GM12878 (cell line): ENCODE measurements around the gene MUC21. TPM values are rescaled to one million over a fixed set of nuclear protein-coding genes. Genes with fewer than 3 reads are reported as not detected.

Source experiments
- ATAC-seq: fragments of 200-7000 bp; cut with Tn5 transposase; 3 replicates; pipeline ENCODE4 v1.9.1; 2020; ENCODE audit warnings: mild to moderate bottlenecking, moderate library complexity
- BruUV-seq: library from RNA; stranded (reverse); fragments of 400-500 nt; replicated peaks from 2 replicates; lab custom pipeline; 2021; lab: Mats Ljungman, UMichigan
- CTCF ChIA-PET: fragments of 300-600 bp; sonication (Branson Sonifier 250); formaldehyde crosslinking; extraction: SDS; loops from one replicate; lab custom pipeline; 2021; ENCODE audit warnings: inconsistent platforms; lab: Yijun Ruan, JAX
- POLR2A ChIA-PET: fragments of 350-600 bp; formaldehyde crosslinking; extraction: SDS; loops from one replicate; lab custom pipeline; 2021; ENCODE audit warnings: inconsistent platforms; lab: Charles Lee
- RAD21 ChIA-PET: fragments of 300-600 bp; sonication (Branson Sonifier 250); formaldehyde crosslinking; loops from one replicate; lab custom pipeline; 2023; ENCODE audit warnings: antibody characterized with exemption; ENCODE audit not compliant: unreplicated experiment; lab: Charles Lee
- SMC1A ChIA-PET: fragments of 300-600 bp; sonication (Branson Sonifier 250); formaldehyde crosslinking; loops from one replicate; lab custom pipeline; 2023; ENCODE audit not compliant: unreplicated experiment, uncharacterized antibody; lab: Charles Lee
- DNase-seq: peaks from one replicate; pipeline ENCODE4 v3.0.0-alpha.2; 2011; ENCODE audit warnings: low read depth, low spot score
- FAIRE-seq: peaks from 3 replicates; lab custom pipeline; 2011; peaks lifted over from hg19 to GRCh38; lab: Jason Lieb, UNC
- H2AFZ ChIP-seq: 2 replicates; pipeline ENCODE4 v1.6.0; 2011; ENCODE audit warnings: low read depth, low read length, control low read depth; ENCODE audit not compliant: control insufficient read depth
- H3K27ac ChIP-seq: 2 replicates; pipeline ENCODE4 v1.5.1; 2011; ENCODE audit warnings: control low read depth; ENCODE audit not compliant: control insufficient read depth, insufficient read depth
- H3K27me3 ChIP-seq, 2 experiments: replicated peaks in 1 of 2; 2 replicates each; pipeline versions ENCODE4 v1.6.0 to v1.6.1; 2011; ENCODE audit warnings: low read length in 1 of 2; ENCODE audit not compliant: control insufficient read depth in 2 of 2, insufficient read depth in 2 of 2
- H3K36me3 ChIP-seq, 2 experiments: 2 replicates each; pipeline ENCODE4 v1.5.1; 2011; ENCODE audit warnings: low read length in 1 of 2; ENCODE audit not compliant: control insufficient read depth in 2 of 2, insufficient read depth in 2 of 2
- H3K4me1 ChIP-seq: 2 replicates; pipeline ENCODE4 v1.6.1; 2011; ENCODE audit warnings: mild to moderate bottlenecking, low read length, moderate library complexity, mixed read lengths; ENCODE audit not compliant: control insufficient read depth, insufficient read depth
- H3K4me2 ChIP-seq: 2 replicates; pipeline ENCODE4 v1.6.0; 2011; ENCODE audit warnings: control low read depth; ENCODE audit not compliant: control insufficient read depth, insufficient read depth
- H3K4me3 ChIP-seq: fragments of 200-600 bp; sonication (generic); 2 replicates; pipeline ENCODE4 v1.5.1; 2016
- H3K79me2 ChIP-seq: 2 replicates; pipeline ENCODE4 v1.6.0; 2011; ENCODE audit warnings: low read length; ENCODE audit not compliant: control insufficient read depth, insufficient read depth
- H3K9ac ChIP-seq: 2 replicates; pipeline ENCODE4 v1.8.0; 2011; ENCODE audit warnings: low read length, control low read depth, mixed read lengths; ENCODE audit not compliant: control insufficient read depth, insufficient read depth
- H3K9me3 ChIP-seq: replicated peaks from 3 replicates; pipeline ENCODE4 v1.5.1; 2011; ENCODE audit warnings: mild to moderate bottlenecking, low read length; ENCODE audit not compliant: control insufficient read depth, insufficient read depth
- H4K20me1 ChIP-seq: 2 replicates; pipeline ENCODE4 v1.6.0; 2011; ENCODE audit not compliant: control insufficient read depth, insufficient read depth
- CUX1 ChIP-seq: IDR thresholded peaks from 2 replicates; pipeline ENCODE4 v1.6.1; 2012; ENCODE audit warnings: improper control_type of control experiment, low read depth, low read length; ENCODE audit not compliant: insufficient replicate concordance
- IKZF2 ChIP-seq, 2 experiments: fragments of 450-650 bp; IDR thresholded peaks; 2 replicates each; pipeline ENCODE4 v1.6.1; 2017; ENCODE audit warnings: mild to moderate bottlenecking in 2 of 2, moderate library complexity in 2 of 2
- KDM1A ChIP-seq: fragments of 200-600 bp; sonication (generic); IDR thresholded peaks from 2 replicates; pipeline ENCODE4 v1.6.1; 2016; ENCODE audit warnings: borderline replicate concordance
- MEF2A ChIP-seq: IDR thresholded peaks from 2 replicates; pipeline ENCODE4 v1.6.1; 2011; ENCODE audit warnings: low read depth, mild to moderate bottlenecking, low read length, moderate library complexity; ENCODE audit not compliant: insufficient read depth
- RUNX3 ChIP-seq: IDR thresholded peaks from 2 replicates; pipeline ENCODE4 v1.6.1; 2012; ENCODE audit warnings: low read length, inconsistent platforms
- SPI1 ChIP-seq: IDR thresholded peaks from 2 replicates; pipeline ENCODE4 v1.6.1; 2011; ENCODE audit warnings: low read depth, mild to moderate bottlenecking, low read length, moderate library complexity, borderline replicate concordance; ENCODE audit not compliant: insufficient read depth
- WGBS: methylation state at CpG from one replicate; pipeline ENCODE4 v1.1.6; 2016; ENCODE audit warnings: low lambda C conversion rate; ENCODE audit not compliant: insufficient replicate concordance, insufficient coverage; ENCODE audit errors: missing lambda C conversion rate; 5-methylcytosine and 5-hydroxymethylcytosine counted together
- in situ Hi-C: fragments of 300-500 bp; cut with MboI; formaldehyde crosslinking; loops from 9 replicates; pipeline ENCODE4 v1.14.3; 2018; ENCODE audit warnings: mixed read lengths
- intact Hi-C: fragments of 100-400 bp; cut with micrococcal nuclease; formaldehyde crosslinking; loops from one replicate; pipeline ENCODE4 v1.14.2; 2022; ENCODE audit not compliant: unreplicated experiment
- polyA plus RNA-seq, 11 experiments: library from polyadenylated mRNA; depleted of rRNA in 4 of 11; unstranded in 6 of 11; stranded (reverse) in 5 of 11; fragments of >200 nt; fragmentation: Nextera tagmentation in 4 of 11; fragmentation: Illumina TruSeq in 1 of 11; extraction: Ambion mirVana in 4 of 11; extraction: Trizol in 1 of 11; gene quantifications; 1 replicate in 1 of 11; 2 replicates in 10 of 11; pipeline versions ENCODE4 v1.2.1 to v1.2.3, GENCODE V29; 2011 to 2016; ENCODE audit warnings: inconsistent platforms in 2 of 11, missing spikeins in 2 of 11, low read depth in 1 of 11
- total RNA-seq, 4 experiments: library from RNA; depleted of rRNA in 3 of 4; stranded (reverse); fragments of >200 nt in 3 of 4; fragmentation: Illumina TruSeq in 1 of 4; extraction: Trizol in 1 of 4; gene quantifications; 2 replicates each; pipeline versions ENCODE4 v1.2.1 to v1.2.3, GENCODE V29; 2013 to 2021
- TF ChIP-seq, protein P1 (sequence below): IDR thresholded peaks from 2 replicates; pipeline ENCODE4 v1.6.1; 2011; ENCODE audit warnings: borderline replicate concordance, low read depth, mild to moderate bottlenecking, moderate library complexity, low read length; ENCODE audit not compliant: insufficient read depth, poor library complexity, severe bottlenecking

MUC21 gene
- total and polyA plus RNA-seq, 10 of the 15 experiments (the other 5 are each of a cell fraction or from before 2014, with no cell fraction given), result 0.02 TPM; not detected in 9

DNA sequence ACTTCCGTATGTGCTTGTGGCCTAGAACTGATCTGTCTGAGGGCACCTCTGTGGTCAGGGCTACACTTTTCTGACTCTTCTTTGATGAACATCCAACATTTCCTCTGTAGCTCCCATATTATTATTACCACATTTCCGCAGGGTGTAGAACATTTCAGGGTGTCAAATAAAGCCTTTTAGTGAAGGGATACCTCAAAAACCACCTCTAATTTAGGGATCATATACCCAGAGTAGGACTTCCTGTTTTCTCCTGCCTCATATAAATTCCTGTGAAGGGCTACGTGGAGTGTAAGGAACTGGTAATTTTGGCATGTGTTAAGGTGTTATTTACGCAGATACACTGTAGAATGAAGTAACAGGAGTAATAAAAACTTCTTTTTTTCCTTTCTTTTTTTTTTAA lies 21.3 kb downstream of the MUC21 start:
- H3K9me3 ChIP-seq, result no peaks in the 10 kb centered on the region; the same call in 2 of the 3 replicates
- no peaks in the 10 kb centered on the region for H3K36me3 ChIP-seq
- H3K27me3 ChIP-seq, result peaks cover 0 to 2% of the 10 kb centered on the region in 2 experiments; a peak in 1 of 4 replicates
- SMC1A ChIA-PET, result no interaction called here
- POLR2A ChIA-PET, result interaction anchor here (0.8 to 1.0 kb wide), 2 partner anchors 10 to 47 kb away, joined by 3 read pairs; no protein-coding TSS in a partner anchor
- RAD21 ChIA-PET, result interaction anchor here (0.6 to 1.5 kb wide), 2 partner anchors 16 to 20 kb away, joined by 3 read pairs; no protein-coding TSS in a partner anchor
- ATAC-seq, result peak; percentile 15; the same call in 1 of the 3 replicates
- H3K4me3 ChIP-seq, result no peak overlapping the region
- H3K4me2 ChIP-seq, result peak overlapping the region; percentile 15
- no peak for FAIRE-seq
- H4K20me1 ChIP-seq, result no peaks in the 10 kb centered on the region
- no peak for DNase-seq
- peak overlapping the region; percentile 68 for H2AFZ ChIP-seq
- intact Hi-C loops, result no loop called here
- H3K4me1 ChIP-seq, result peaks cover 16% of the 10 kb centered on the region
- BruUV-seq, result no TSS peak
- in situ Hi-C loops, result no loop called here
- no peak overlapping the region for H3K27ac ChIP-seq
- H3K9ac ChIP-seq, result no peak overlapping the region
- H3K79me2 ChIP-seq, result no peaks in the 10 kb centered on the region
- 25% methylated on average over 4 of the region's 4 CpGs for WGBS
- CTCF ChIA-PET, result interaction anchor here (0.6 to 1.9 kb wide), 3 partner anchors 81 to 131 kb away, joined by 3 to 5 read pairs (median 4); no protein-coding TSS in a partner anchor
- TF ChIP-seq RUNX3, result peak; percentile 19; the same call in 1 of the 2 replicates
- TF ChIP-seq SPI1, result peak; percentile 53; the same call in 1 of the 2 replicates
- TF ChIP-seq KDM1A, result no peak

DNA sequence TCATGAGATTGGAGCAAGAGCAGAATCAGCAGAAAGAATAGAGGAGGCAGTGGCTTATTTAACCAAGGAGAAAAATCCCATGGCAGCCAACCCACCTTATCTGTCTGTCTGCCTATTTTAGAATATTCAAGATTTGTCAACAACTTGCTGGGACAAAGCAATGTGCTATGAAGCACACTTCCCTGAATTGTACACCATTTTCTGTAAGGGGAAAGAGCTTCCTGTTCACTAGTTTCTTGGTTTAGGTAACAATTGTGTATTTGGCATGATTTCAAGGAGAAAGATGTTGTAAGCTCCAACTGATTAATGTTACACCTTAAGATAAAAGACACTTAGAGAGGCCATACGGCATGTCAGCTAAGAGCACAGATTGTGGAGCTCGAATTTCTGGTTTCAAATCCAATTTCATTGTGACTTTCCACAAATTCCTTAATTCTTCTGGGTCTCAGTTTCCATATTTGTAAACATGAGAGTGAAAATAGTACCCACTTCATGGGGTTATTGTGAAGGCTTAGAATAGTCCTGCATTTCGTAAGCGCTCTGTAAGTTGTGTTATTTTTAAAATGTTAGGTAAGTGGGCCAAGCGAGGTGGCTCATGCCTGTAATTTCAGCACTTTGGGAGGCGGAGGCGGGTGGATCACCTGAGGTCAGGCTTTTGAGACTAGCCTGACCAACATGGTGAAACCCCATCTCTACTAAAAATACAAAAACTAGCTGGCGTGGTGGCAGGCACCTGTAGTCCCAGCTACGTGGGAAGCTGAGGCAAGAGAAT lies 21.9 kb downstream of the MUC21 start:
- intact Hi-C loops, result no loop called here
- SMC1A ChIA-PET, result no interaction called here
- H3K79me2 ChIP-seq, result no peaks in the 10 kb centered on the region
- no peaks in the 10 kb centered on the region; the same call in 2 of the 3 replicates for H3K9me3 ChIP-seq
- H3K9ac ChIP-seq, result no peak overlapping the region
- peak overlapping the region; percentile 11; the same call in 1 of the 2 replicates for H2AFZ ChIP-seq
- RAD21 ChIA-PET, result interaction anchor here (0.6 kb wide), 1 partner anchor 19 kb away, joined by 3 read pairs; no protein-coding TSS in a partner anchor
- in situ Hi-C loops, result no loop called here
- H3K36me3 ChIP-seq, result no peaks in the 10 kb centered on the region
- ATAC-seq, result peak; percentile 60
- CTCF ChIA-PET, result interaction anchor here (0.6 to 1.9 kb wide), 3 partner anchors 10 to 131 kb away, joined by 3 to 5 read pairs (median 3); no protein-coding TSS in a partner anchor
- H3K27ac ChIP-seq, result no peak overlapping the region
- peaks cover 16% of the 10 kb centered on the region for H3K4me1 ChIP-seq
- POLR2A ChIA-PET, result no interaction called here
- FAIRE-seq, result peak; percentile 41
- no peak for DNase-seq
- peaks cover 0 to 2% of the 10 kb centered on the region in 2 experiments; a peak in 1 of 4 replicates for H3K27me3 ChIP-seq
- 2% methylated on average over 9 of the region's 9 CpGs for WGBS
- peak overlapping the region; percentile 7 for H3K4me2 ChIP-seq
- no peaks in the 10 kb centered on the region for H4K20me1 ChIP-seq
- BruUV-seq, result no TSS peak
- H3K4me3 ChIP-seq, result no peak overlapping the region
- no peak for TF ChIP-seq CUX1
- TF ChIP-seq IKZF2 (IDR thresholded peaks at IDR 0.05), result peak in 1 of 2 experiments; percentile 16; a peak in 2 of 4 replicates
- TF ChIP-seq MEF2A, result peak; percentile 64; the same call in 1 of the 2 replicates
- TF ChIP-seq, protein P1, sequence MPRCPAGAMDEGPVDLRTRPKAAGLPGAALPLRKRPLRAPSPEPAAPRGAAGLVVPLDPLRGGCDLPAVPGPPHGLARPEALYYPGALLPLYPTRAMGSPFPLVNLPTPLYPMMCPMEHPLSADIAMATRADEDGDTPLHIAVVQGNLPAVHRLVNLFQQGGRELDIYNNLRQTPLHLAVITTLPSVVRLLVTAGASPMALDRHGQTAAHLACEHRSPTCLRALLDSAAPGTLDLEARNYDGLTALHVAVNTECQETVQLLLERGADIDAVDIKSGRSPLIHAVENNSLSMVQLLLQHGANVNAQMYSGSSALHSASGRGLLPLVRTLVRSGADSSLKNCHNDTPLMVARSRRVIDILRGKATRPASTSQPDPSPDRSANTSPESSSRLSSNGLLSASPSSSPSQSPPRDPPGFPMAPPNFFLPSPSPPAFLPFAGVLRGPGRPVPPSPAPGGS, result peak; percentile 25
